Lower leg skin (tissue), 3 donors: ENCODE results near the gene KIF4B.

ENCODE experiments used
- POLR2A ChIP-seq, 2 donors: fragments of 450-650 bp; IDR thresholded peaks; one replicate each; pipeline ENCODE4 v1.6.1; 2016 to 2017; ENCODE audit warnings: antibody characterized with exemption in 2 of 2, mild to moderate bottlenecking in 1 of 2, moderate library complexity in 1 of 2
- TF ChIP-seq, protein P1 (sequence below), 3 donors: fragments of 450-650 bp; IDR thresholded peaks; one replicate each; pipeline ENCODE4 v1.5.1; 2016; ENCODE audit warnings: antibody characterized with exemption in 3 of 3, mild to moderate bottlenecking in 3 of 3, moderate library complexity in 2 of 3

DNA sequence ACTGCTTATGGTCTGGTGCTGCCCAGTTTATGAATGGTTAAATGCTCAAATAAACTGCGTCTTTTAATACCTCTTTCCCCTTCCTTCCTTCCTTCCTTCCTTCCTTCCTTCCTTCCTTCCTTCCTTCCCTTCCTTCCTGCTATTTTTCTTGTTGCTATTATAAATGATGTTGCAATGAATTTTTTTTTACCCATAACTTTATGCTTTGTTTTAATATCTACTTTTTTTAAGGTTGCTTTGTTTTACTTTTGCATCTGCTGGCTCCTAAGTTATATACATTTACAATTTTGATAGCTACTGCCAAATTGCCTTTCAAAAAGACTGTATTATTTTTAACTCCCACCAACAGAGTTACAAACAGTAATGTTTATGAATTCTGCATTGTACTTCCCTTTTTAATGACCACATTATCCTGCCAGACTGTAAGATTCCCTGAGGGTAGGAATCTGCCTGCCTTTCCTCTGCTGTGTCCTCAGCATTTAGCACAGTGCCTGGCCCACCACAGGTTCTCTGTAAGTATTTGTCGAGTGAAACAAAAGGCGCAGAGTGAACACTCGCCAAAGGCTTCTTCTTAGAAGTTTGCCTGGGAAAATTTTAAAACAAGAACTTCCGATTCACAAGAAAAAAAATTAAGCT lies 36.9 kb downstream of the KIF4B start:
- TF ChIP-seq, protein P1, sequence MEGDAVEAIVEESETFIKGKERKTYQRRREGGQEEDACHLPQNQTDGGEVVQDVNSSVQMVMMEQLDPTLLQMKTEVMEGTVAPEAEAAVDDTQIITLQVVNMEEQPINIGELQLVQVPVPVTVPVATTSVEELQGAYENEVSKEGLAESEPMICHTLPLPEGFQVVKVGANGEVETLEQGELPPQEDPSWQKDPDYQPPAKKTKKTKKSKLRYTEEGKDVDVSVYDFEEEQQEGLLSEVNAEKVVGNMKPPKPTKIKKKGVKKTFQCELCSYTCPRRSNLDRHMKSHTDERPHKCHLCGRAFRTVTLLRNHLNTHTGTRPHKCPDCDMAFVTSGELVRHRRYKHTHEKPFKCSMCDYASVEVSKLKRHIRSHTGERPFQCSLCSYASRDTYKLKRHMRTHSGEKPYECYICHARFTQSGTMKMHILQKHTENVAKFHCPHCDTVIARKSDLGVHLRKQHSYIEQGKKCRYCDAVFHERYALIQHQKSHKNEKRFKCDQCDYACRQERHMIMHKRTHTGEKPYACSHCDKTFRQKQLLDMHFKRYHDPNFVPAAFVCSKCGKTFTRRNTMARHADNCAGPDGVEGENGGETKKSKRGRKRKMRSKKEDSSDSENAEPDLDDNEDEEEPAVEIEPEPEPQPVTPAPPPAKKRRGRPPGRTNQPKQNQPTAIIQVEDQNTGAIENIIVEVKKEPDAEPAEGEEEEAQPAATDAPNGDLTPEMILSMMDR (IDR thresholded peaks at IDR 0.05), result no peak
- TF ChIP-seq POLR2A (IDR thresholded peaks at IDR 0.05), result no peak
